Naive thymus-derived CD8-positive, alpha-beta T cell (primary cell): ENCODE results near the gene HSPA6. TPM values are rescaled to one million over a fixed set of nuclear protein-coding genes. Genes with fewer than 3 reads are reported as not detected.
"Not testable (repeated sequence)": the region's sequence is repeated elsewhere in the genome, so short reads cannot be mapped to it uniquely, and the experiment has no call there.

Experiments
- ATAC-seq, 2 donors: fragments of 150-1000 bp; cut with Tn5 transposase in 1 of 2; sonication (Bioruptor Pico), chemical (Tn5 transposase) in 1 of 2; 1 replicate in 1 of 2; 2 replicates in 1 of 2; pipeline ENCODE4 v1.10.0; 2021; ENCODE audit warnings: mild to moderate bottlenecking in 2 of 2, moderate library complexity in 2 of 2
- POLR2A ChIA-PET: fragments of 350-600 bp; sonication (Branson Sonifier 250); formaldehyde crosslinking; loops from one replicate; lab custom pipeline; 2021; ENCODE audit warnings: antibody characterized with exemption; lab: Charles Lee
- DNase-seq, 10 donors: peaks; one replicate each; pipeline versions ENCODE4 v3.0.0 to v3.0.0-alpha.2; 2020 to 2022
- H3K27ac Mint-ChIP-seq, 10 donors: one replicate each; pipeline ENCODE4 v1.8.0; 2020 to 2022; ENCODE audit warnings: mild to moderate bottlenecking in 10 of 10, mixed read lengths in 10 of 10, moderate library complexity in 4 of 10, inconsistent platforms in 1 of 10
- H3K27me3 Mint-ChIP-seq, 5 donors: one replicate each; pipeline ENCODE4 v1.8.0; 2021 to 2022; ENCODE audit warnings: mixed read lengths in 5 of 5
- H3K36me3 Mint-ChIP-seq, 3 donors: one replicate each; pipeline ENCODE4 v1.8.0; 2020 to 2022; ENCODE audit warnings: mixed read lengths in 3 of 3, mild to moderate bottlenecking in 2 of 3, inconsistent platforms in 1 of 3
- H3K4me1 Mint-ChIP-seq, 4 donors: one replicate each; pipeline ENCODE4 v1.8.0; 2021 to 2022; ENCODE audit warnings: mixed read lengths in 4 of 4
- H3K4me3 Mint-ChIP-seq, 10 donors: one replicate each; pipeline ENCODE4 v1.8.0; 2020 to 2022; ENCODE audit warnings: mild to moderate bottlenecking in 10 of 10, mixed read lengths in 10 of 10, moderate library complexity in 6 of 10, inconsistent platforms in 1 of 10
- H3K9me3 Mint-ChIP-seq, 9 donors: one replicate each; pipeline ENCODE4 v1.8.0; 2020 to 2022; ENCODE audit warnings: mixed read lengths in 9 of 9, mild to moderate bottlenecking in 3 of 9, inconsistent platforms in 1 of 9, moderate library complexity in 1 of 9
- polyA plus RNA-seq, 3 donors: library from polyadenylated mRNA; unstranded; fragments of 300-500 nt; fragmentation: Illumina TruSeq; gene quantifications; one replicate each; pipeline ENCODE4 v1.2.3, GENCODE V29; 2021
- total RNA-seq, 8 experiments: library from RNA in 2 of 8; stranded (reverse) in 2 of 8; gene quantifications; one replicate each; pipeline ENCODE4 v1.2.3 and lab custom pipeline; 2021 to 2026

HSPA6 gene
- total and polyA plus RNA-seq, 5 experiments from 2014 or later: 0.06 to 3.6 (median 3.1) TPM; not detected in 2

GRCh38 chr1:161510477-161510876, 13.9 kb upstream of the HSPA6 start:
- H3K9me3 Mint-ChIP-seq: no peaks in the 10 kb centered on the region
- POLR2A ChIA-PET: no interaction called here
- no peak for DNase-seq
- no peak overlapping the region for H3K27ac Mint-ChIP-seq
- H3K27me3 Mint-ChIP-seq: peaks cover 4 to 32% (median 17%) of the 10 kb centered on the region in 5 donors
- no peak overlapping the region for H3K4me3 Mint-ChIP-seq
- no peak for ATAC-seq
- no peaks in the 10 kb centered on the region for H3K36me3 Mint-ChIP-seq
- H3K4me1 Mint-ChIP-seq: peaks cover 4 to 13% (median 9%) of the 10 kb centered on the region in 4 donors

GRCh38 chr1:161511018-161511755, 13.2 kb upstream of the HSPA6 start:
- Mint-ChIP-seq H3K27ac (no peak overlapping the region), H3K4me3 (no peak overlapping the region), H3K4me1 (peaks cover 2 to 9% (median 8%) of the 10 kb centered on the region in 4 donors), H3K9me3 (no peaks in the 10 kb centered on the region), H3K27me3 (peaks cover 4 to 28% (median 16%) of the 10 kb centered on the region in 5 donors), H3K36me3 (no peaks in the 10 kb centered on the region)
- POLR2A ChIA-PET: no interaction called here
- DNase-seq (no peak), ATAC-seq (no peak)

- Mint-ChIP-seq H3K4me1 (peaks cover 0 to 4% (median 3%) of the 10 kb centered on the region in 4 donors), H3K27me3 (peaks cover under 1 to 23% (median 11%) of the 10 kb centered on the region in 5 donors), H3K27ac (peak overlapping the region in 1 of 10 donors; percentile 34), H3K4me3 (no peak overlapping the region), H3K36me3 (no peaks in the 10 kb centered on the region), H3K9me3 (no peaks in the 10 kb centered on the region)
- POLR2A ChIA-PET: no interaction called here
- no peak for DNase-seq
- ATAC-seq: no peak
Observed at GRCh38 chr1:161511756-161512060, 12.6 kb upstream of the HSPA6 start.

GRCh38 chr1:161512636-161513447, 11.5 kb upstream of the HSPA6 start:
- peaks cover 0 to 15% (median 5%) of the 10 kb centered on the region in 5 donors for H3K27me3 Mint-ChIP-seq
- H3K4me3 Mint-ChIP-seq, DNase-seq, POLR2A ChIA-PET, H3K36me3 Mint-ChIP-seq, H3K9me3 Mint-ChIP-seq, H3K4me1 Mint-ChIP-seq, ATAC-seq, H3K27ac Mint-ChIP-seq: not testable (repeated sequence)

GRCh38 chr1:161513448-161513780, 10.9 kb upstream of the HSPA6 start:
- ATAC-seq, H3K4me1 Mint-ChIP-seq, POLR2A ChIA-PET, H3K4me3 Mint-ChIP-seq, H3K27ac Mint-ChIP-seq, DNase-seq, H3K9me3 Mint-ChIP-seq, H3K36me3 Mint-ChIP-seq: not testable (repeated sequence)
- peaks cover 0 to 14% (median 4%) of the 10 kb centered on the region in 5 donors for H3K27me3 Mint-ChIP-seq

- not testable (repeated sequence) for DNase-seq
Observed at GRCh38 chr1:161513953-161514352, 10.4 kb upstream of the HSPA6 start.

GRCh38 chr1:161523041-161523816, 1.1 kb upstream of the HSPA6 start:
- POLR2A ChIA-PET: interaction anchor here (0.9 to 1.0 kb wide), 2 partner anchors 9 to 16 kb away, joined by 3 read pairs; no protein-coding TSS in a partner anchor
- peaks cover 4 to 13% (median 9%) of the 10 kb centered on the region in 4 donors for H3K4me1 Mint-ChIP-seq
- not testable (repeated sequence) for H3K27me3 Mint-ChIP-seq, H3K36me3 Mint-ChIP-seq, H3K9me3 Mint-ChIP-seq, ATAC-seq
- H3K27ac Mint-ChIP-seq: peak overlapping the region in 9 of 10 donors; percentile 73 to 99 (median 88)
- peak overlapping the region; percentile 78 to 92 (median 88) for H3K4me3 Mint-ChIP-seq
- DNase-seq: peak in 1 of 10 donors; percentile 11

More at GRCh38 chr1:161513953-161514352, 10.4 kb upstream of the HSPA6 start:
- H3K27ac Mint-ChIP-seq, ATAC-seq, POLR2A ChIA-PET, H3K9me3 Mint-ChIP-seq, H3K4me1 Mint-ChIP-seq, H3K4me3 Mint-ChIP-seq, H3K36me3 Mint-ChIP-seq: not testable (repeated sequence)
- H3K27me3 Mint-ChIP-seq: peaks cover 0 to 14% (median 0%) of the 10 kb centered on the region in 5 donors

GRCh38 chr1:161524742-161525291, 477 bp downstream of the HSPA6 start:
- Mint-ChIP-seq H3K4me1 (peaks cover 4 to 15% (median 11%) of the 10 kb centered on the region in 4 donors), H3K4me3 (peak overlapping the region; percentile 77 to 90 (median 83)), H3K27ac (peak overlapping the region in 3 of 10 donors; percentile 59 to 99 (median 61))
- peak in 3 of 10 donors; percentile 12 to 33 (median 29) for DNase-seq
- H3K9me3 Mint-ChIP-seq, H3K36me3 Mint-ChIP-seq, POLR2A ChIA-PET, H3K27me3 Mint-ChIP-seq: not testable (repeated sequence)
- peak; percentile 19 to 32 for ATAC-seq

GRCh38 chr1:161525321-161525720, 981 bp downstream of the HSPA6 start:
- H3K27me3 Mint-ChIP-seq, H3K36me3 Mint-ChIP-seq, ATAC-seq, DNase-seq: not testable (repeated sequence)
- peak overlapping the region in 1 of 10 donors; percentile 99 for H3K27ac Mint-ChIP-seq
- POLR2A ChIA-PET: interaction anchor here (1.5 kb wide), 1 partner anchor 14 kb away, joined by 3 read pairs; no protein-coding TSS in a partner anchor
- H3K9me3 Mint-ChIP-seq: peaks cover 0 to 12% (median 0%) of the 10 kb centered on the region in 9 donors
- H3K4me1 Mint-ChIP-seq: peaks cover 8 to 20% (median 16%) of the 10 kb centered on the region in 4 donors
- peak overlapping the region; percentile 72 to 90 (median 83) for H3K4me3 Mint-ChIP-seq

GRCh38 chr1:161525918-161526317, 1.6 kb downstream of the HSPA6 start:
- not testable (repeated sequence) for H3K36me3 Mint-ChIP-seq, ATAC-seq, H3K27ac Mint-ChIP-seq, DNase-seq
- Mint-ChIP-seq H3K27me3 (peaks cover 0 to 10% (median 0%) of the 10 kb centered on the region in 5 donors), H3K4me1 (peaks cover 14 to 25% (median 19%) of the 10 kb centered on the region in 4 donors), H3K9me3 (peaks cover 0 to 18% (median 0%) of the 10 kb centered on the region in 9 donors), H3K4me3 (peak overlapping the region in 4 of 10 donors; percentile 10 to 44 (median 25))
- POLR2A ChIA-PET: interaction anchor here (1.5 kb wide), 1 partner anchor 14 kb away, joined by 3 read pairs; no protein-coding TSS in a partner anchor

- peaks cover 14 to 41% (median 20%) of the 10 kb centered on the region in 4 donors for H3K4me1 Mint-ChIP-seq
- H3K4me3 Mint-ChIP-seq: peak overlapping the region in 1 of 10 donors; percentile 9
- DNase-seq, H3K27ac Mint-ChIP-seq, POLR2A ChIA-PET, ATAC-seq: not testable (repeated sequence)
- H3K9me3 Mint-ChIP-seq: peaks cover 0 to 14% (median 0%) of the 10 kb centered on the region in 9 donors
- peaks cover 0 to 11% (median 3%) of the 10 kb centered on the region in 3 donors for H3K36me3 Mint-ChIP-seq
- peaks cover 0 to 11% (median 0%) of the 10 kb centered on the region in 5 donors for H3K27me3 Mint-ChIP-seq
Observed at GRCh38 chr1:161528550-161528949, 4.2 kb downstream of the HSPA6 start.
